ENCODE data around the gene CDCP1. TPM values are rescaled to one million over a fixed set of nuclear protein-coding genes. Genes with fewer than 3 reads are reported as not detected.

The CDCP1 gene
- total RNA-seq, 3 donors from 2014 or later (not counting 1 experiment from before 2014, with no cell fraction given), result 0.38 to 0.61 (median 0.48) TPM

DNA sequence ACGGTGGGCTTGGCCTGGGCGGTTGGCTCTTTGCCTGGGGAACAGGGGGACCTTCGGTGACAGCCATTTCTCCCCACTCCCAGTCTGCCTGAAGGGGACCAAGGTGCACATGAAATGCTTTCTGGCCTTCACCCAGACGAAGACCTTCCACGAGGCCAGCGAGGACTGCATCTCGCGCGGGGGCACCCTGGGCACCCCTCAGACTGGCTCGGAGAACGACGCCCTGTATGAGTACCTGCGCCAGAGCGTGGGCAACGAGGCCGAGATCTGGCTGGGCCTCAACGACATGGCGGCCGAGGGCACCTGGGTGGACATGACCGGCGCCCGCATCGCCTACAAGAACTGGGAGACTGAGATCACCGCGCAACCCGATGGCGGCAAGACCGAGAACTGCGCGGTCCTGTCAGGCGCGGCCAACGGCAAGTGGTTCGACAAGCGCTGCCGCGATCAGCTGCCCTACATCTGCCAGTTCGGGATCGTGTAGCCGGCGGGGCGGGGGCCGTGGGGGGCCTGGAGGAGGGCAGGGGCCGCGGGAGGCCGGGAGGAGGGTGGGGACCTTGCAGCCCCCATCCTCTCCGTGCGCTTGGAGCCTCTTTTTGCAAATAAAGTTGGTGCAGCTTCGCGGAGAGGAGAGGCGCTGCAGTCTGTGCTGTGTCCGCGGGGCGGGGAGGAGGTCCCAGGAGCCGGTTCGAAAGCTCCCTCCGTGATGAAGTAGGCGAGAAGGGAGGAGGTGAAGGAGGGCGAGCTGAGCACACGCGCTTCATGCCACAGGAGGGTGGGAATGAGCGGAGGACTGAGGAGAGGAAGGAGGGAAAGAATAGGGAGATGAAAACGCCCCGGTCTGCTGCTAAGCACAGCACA is 110.5 kb downstream of the CDCP1 start:
- H3K9me3 ChIP-seq (ENCODE audit: control insufficient read depth, insufficient read depth, low read length), result no peaks in the 10 kb centered on the region
- no peak overlapping the region for H3K4me3 ChIP-seq (ENCODE audit: low read length)
- ATAC-seq, result peak in 1 of 3 donors; percentile 14
- intact Hi-C loops (cut with micrococcal nuclease), result loop anchor here (5.0 to 10.0 kb wide), 2 partner anchors 469 to 892 kb away; no protein-coding TSS in a partner anchor
- no peaks in the 10 kb centered on the region for H3K36me3 Mint-ChIP-seq
- H3K9me3 Mint-ChIP-seq, result no peaks in the 10 kb centered on the region
- peaks cover 10% of the 10 kb centered on the region for H3K27me3 ChIP-seq (ENCODE audit: control insufficient read depth, insufficient read depth, low read length)
- TF ChIP-seq, protein P1, sequence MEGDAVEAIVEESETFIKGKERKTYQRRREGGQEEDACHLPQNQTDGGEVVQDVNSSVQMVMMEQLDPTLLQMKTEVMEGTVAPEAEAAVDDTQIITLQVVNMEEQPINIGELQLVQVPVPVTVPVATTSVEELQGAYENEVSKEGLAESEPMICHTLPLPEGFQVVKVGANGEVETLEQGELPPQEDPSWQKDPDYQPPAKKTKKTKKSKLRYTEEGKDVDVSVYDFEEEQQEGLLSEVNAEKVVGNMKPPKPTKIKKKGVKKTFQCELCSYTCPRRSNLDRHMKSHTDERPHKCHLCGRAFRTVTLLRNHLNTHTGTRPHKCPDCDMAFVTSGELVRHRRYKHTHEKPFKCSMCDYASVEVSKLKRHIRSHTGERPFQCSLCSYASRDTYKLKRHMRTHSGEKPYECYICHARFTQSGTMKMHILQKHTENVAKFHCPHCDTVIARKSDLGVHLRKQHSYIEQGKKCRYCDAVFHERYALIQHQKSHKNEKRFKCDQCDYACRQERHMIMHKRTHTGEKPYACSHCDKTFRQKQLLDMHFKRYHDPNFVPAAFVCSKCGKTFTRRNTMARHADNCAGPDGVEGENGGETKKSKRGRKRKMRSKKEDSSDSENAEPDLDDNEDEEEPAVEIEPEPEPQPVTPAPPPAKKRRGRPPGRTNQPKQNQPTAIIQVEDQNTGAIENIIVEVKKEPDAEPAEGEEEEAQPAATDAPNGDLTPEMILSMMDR (IDR thresholded peaks at IDR 0.05), result no peak
- peaks cover 36% of the 10 kb centered on the region for H3K4me1 ChIP-seq (ENCODE audit: control insufficient read depth, insufficient read depth, low read length)
- WGBS (ENCODE audit: insufficient coverage), result 39% methylated on average over 62 of the region's 64 CpGs
- no peak overlapping the region for H3K27ac ChIP-seq (ENCODE audit: low read length)
- peak overlapping the region in 1 of 2 donors; percentile 66 for H3K27ac Mint-ChIP-seq
- H3K4me3 Mint-ChIP-seq, result peak overlapping the region; percentile 65
- H3K4me1 Mint-ChIP-seq, result peaks cover 31 to 48% of the 10 kb centered on the region in 2 donors
- peaks cover 3 to 22% of the 10 kb centered on the region in 2 donors for H3K27me3 Mint-ChIP-seq (ENCODE audit: low read depth in 2 of 2)
- peak in 1 of 2 donors; percentile 49 for DNase-seq
- no peaks in the 10 kb centered on the region for H3K36me3 ChIP-seq (ENCODE audit: control insufficient read depth, insufficient read depth, low read length)

DNA sequence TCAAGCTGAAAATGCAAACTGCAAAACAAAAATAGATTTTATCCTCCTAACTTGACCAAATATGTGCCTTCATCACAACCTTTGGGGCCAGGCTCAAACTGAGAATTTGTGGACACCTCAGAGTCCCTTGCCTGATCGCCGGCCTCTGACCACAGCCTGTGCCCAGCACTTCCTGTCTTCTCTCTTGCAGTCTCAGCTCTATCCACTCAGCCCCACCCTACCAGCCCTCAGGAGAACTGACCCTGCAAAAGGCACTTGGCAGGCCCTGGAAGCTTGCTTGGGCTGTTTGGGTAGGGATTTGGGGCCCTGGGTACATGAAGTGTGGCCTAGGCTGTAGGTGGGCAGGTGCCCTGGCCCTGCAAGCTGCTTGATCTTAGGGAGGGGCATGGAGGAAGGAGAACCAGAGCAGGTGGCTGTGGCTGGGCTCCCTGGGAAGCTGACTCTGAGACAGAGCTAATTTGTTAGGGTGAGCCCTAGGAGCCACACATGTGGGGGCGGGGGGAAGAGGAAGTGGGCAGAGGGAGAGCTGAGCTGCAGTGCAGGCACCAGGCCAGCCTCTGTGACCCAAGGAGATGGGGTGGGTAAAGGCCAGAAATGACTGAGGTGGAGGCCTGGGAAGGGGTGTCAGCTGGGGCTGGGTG is 111.4 kb downstream of the CDCP1 start:
- Mint-ChIP-seq H3K36me3 (no peaks in the 10 kb centered on the region), H3K27me3 (ENCODE audit: low read depth in 2 of 2) (peaks cover under 1 to 13% of the 10 kb centered on the region in 2 donors), H3K27ac (peak overlapping the region; percentile 41 to 66), H3K4me3 (peak overlapping the region; percentile 65), H3K4me1 (peaks cover 31 to 43% of the 10 kb centered on the region in 2 donors), H3K9me3 (no peaks in the 10 kb centered on the region)
- TF ChIP-seq, protein P1 (IDR thresholded peaks at IDR 0.05), result no peak
- H3K27ac ChIP-seq (ENCODE audit: low read length), result no peak overlapping the region
- H3K36me3 ChIP-seq (ENCODE audit: control insufficient read depth, insufficient read depth, low read length), result no peaks in the 10 kb centered on the region
- intact Hi-C loops (cut with micrococcal nuclease), result loop anchor here (5.0 to 10.0 kb wide), 2 partner anchors 470 to 893 kb away; no protein-coding TSS in a partner anchor
- 2% methylated on average over 3 of the region's 3 CpGs for whole genome bisulfite sequencing (ENCODE audit: insufficient coverage)
- ATAC-seq (peak; percentile 34 to 61 (median 47)), DNase-seq (peak; percentile 26 to 29)
- H3K4me3 ChIP-seq (ENCODE audit: low read length), result no peak overlapping the region
- H3K27me3 ChIP-seq (ENCODE audit: control insufficient read depth, insufficient read depth, low read length), result peaks cover 10% of the 10 kb centered on the region
- no peaks in the 10 kb centered on the region for H3K9me3 ChIP-seq (ENCODE audit: control insufficient read depth, insufficient read depth, low read length)
- peaks cover 36% of the 10 kb centered on the region for H3K4me1 ChIP-seq (ENCODE audit: control insufficient read depth, insufficient read depth, low read length)

DNA sequence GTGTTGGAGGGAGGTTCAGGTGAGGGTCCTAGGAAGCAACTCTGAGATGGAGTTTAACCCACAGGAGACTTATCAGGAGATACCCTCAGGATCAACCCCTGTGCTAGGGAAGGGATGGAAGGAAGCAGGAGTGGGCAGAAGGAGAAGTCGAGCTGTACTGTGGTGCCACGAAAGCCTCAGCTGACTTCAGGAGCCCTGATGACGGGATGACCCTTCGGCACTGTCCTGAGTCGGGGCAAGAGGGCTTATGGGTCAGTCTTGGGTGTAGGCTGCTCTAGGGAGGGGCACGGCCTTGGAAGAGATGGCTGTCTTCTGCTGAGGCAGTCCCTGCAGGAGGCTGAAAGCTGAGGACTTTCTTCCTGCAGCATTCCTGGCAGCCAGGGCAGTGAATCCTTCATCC is 112.4 kb downstream of the CDCP1 start:
- no peaks in the 10 kb centered on the region for H3K36me3 Mint-ChIP-seq
- no peak overlapping the region for H3K27ac Mint-ChIP-seq
- intact Hi-C loops (cut with micrococcal nuclease), result loop anchor here (10.0 kb wide), 1 partner anchor 471 kb away; no protein-coding TSS in a partner anchor
- Histone ChIP-seq H3K4me1 (ENCODE audit: control insufficient read depth, insufficient read depth, low read length) (peaks cover 36% of the 10 kb centered on the region), H3K36me3 (ENCODE audit: control insufficient read depth, insufficient read depth, low read length) (no peaks in the 10 kb centered on the region), H3K9me3 (ENCODE audit: control insufficient read depth, insufficient read depth, low read length) (no peaks in the 10 kb centered on the region), H3K4me3 (ENCODE audit: low read length) (no peak overlapping the region), H3K27ac (ENCODE audit: low read length) (no peak overlapping the region), H3K27me3 (ENCODE audit: control insufficient read depth, insufficient read depth, low read length) (peaks cover 10% of the 10 kb centered on the region)
- no peaks in the 10 kb centered on the region for H3K9me3 Mint-ChIP-seq
- H3K4me3 Mint-ChIP-seq, result peak overlapping the region; percentile 28
- TF ChIP-seq, protein P1 (IDR thresholded peaks at IDR 0.05), result no peak
- 92% methylated on average over 6 of the region's 6 CpGs for WGBS (ENCODE audit: insufficient coverage)
- ATAC-seq, result no peak
- H3K27me3 Mint-ChIP-seq (ENCODE audit: low read depth in 2 of 2), result peaks cover 5 to 12% of the 10 kb centered on the region in 2 donors
- peaks cover 31 to 43% of the 10 kb centered on the region in 2 donors for H3K4me1 Mint-ChIP-seq
- DNase-seq, result no peak

Other genes with a start within 250 kb of the CDCP1 start
- 10 to 100 TPM; 62.3 to 100.0 (median 78.6) TPM for gene ZDHHC3, start 170.2 kb downstream of the CDCP1 start, total RNA-seq
- 10 to 100 TPM; 32.8 to 46.6 (median 36.0) TPM for gene EXOSC7, start 170.1 kb downstream of the CDCP1 start, total RNA-seq
- gene CLEC3B, start 120.1 kb downstream of the CDCP1 start, total RNA-seq, result 1 to 10 TPM in 2 of 3 donors, under 1 TPM in 1; 0.87 to 1.5 (median 1.1) TPM
- under 1 TPM in 2 of 3 donors, not detected in 1; 0.40 to 0.47 TPM for gene TMEM158, start 79.9 kb upstream of the CDCP1 start, total RNA-seq
- 10 to 100 TPM; 16.1 to 26.0 (median 18.4) TPM for gene LARS2, start 242.2 kb upstream of the CDCP1 start, total RNA-seq

All from natural killer cell (primary cell).